ENCODE measurements around the gene ALDH9A1.

ALDH9A1 gene

DNA sequence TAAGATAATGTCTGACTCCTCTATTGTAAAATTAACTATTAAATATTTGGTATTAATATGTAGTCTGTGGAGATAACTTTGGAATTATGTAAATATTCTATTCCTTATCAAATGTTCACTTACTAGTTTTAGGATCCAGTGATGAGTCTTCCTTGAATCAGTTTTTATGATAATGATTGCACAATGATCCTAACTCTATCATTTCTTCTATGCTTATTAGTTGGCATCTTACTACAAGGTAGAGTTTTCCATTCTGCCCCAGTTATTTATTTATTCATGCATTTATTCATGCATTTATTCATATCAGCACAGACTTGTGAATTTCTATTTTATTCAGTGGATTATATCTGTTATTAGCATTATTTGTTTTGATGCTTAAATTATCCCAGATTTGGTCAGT lies 74.7 kb downstream of the ALDH9A1 start:
- DNase-seq (ENCODE audit: low read depth in 2 of 2), result no peak

GRCh38 chr1:165619647-165620151 lies 78.7 kb downstream of the ALDH9A1 start:
- no peak for DNase-seq (ENCODE audit: low read depth in 2 of 2)

GRCh38 chr1:165616987-165617546 lies 81.3 kb downstream of the ALDH9A1 start:
- DNase-seq (ENCODE audit: low read depth in 2 of 2), result no peak

DNA sequence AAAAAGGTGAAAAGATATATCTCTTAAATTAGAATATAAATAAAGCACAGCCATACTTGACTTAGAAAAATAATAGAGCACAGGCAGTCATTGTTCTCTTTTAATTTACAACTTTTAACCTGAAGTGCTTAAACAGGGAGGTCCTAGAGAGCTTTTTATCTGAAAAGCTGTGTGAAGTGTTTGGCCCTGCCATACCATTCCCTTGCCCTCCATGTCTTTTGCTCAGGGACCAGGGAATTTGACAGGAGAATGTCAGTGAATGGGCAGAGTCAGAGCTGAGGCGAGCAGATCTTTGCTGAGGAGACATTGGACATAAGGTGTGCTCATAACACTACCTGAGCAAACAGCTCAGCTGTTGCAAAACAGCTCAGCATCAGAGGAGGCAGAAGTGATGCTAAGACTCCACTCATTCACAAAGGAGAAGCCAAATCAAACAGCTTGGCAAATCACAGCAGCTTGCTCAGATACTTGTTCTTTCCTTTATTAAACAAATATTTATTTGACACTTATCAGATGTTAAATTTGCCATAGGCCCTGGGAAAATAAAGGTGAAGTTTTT lies 82.2 kb downstream of the ALDH9A1 start:
- no peak for DNase-seq (ENCODE audit: low read depth in 2 of 2)

All from fibroblast of skin of left quadriceps (primary cell).